Measurements from ENCODE around the gene TLE1.

TLE1 gene

GRCh38 chr9:81550207-81550583 is 139.2 kb downstream of the TLE1 start:
- DNase-seq = no peak

DNA sequence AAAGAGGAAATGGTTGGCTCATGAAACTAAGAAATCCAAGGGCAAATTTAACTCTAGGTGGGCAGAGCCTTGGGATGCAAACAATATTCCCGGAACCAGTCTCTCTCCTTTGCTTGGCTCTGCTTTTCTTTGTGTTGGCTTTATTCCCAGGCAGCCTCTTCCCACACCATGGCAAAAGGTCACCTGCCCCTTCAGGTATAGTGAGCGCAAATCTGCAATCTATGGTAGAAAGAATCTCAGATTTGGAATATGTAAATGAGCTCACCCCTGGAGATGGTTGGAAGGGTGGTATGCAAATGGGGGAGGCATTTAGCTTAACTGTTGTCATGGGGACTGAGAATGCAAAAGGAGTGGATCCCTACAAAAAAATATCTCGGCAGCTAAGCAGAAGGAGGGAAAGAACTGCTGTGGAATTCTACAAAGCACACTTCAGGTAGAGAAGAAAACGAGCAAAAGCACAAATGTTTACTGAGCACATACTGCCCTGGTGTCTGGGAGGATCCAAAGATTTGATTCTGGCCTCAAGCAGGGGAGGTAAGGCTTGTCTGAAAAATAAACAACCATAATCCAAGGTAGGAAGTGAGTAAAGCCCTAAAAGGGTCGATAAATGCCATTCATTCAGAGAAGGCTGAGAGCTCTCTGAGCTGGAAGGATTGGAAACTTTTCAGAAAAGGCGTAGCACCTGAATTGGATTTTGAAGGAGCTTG is 139.7 kb downstream of the TLE1 start:
- no peak for DNase-seq

DNA sequence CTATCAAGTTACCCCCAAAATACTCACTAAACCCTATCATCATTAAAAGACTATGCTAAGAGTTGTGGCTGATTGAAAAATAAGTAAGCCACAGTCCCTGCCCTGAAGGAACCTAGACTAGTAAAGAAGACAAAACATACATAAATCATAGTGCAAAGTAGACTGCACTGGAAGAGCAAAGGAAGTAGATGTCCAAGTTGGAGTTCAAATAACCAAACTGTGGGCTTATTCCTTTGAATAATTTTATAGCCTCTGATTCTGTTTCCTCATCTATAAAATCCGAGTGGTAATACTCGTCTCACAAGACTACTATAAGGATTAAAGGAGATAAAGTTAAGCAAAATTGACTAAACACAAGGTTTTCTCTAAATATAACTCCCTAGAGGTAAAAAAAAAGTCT is 140.4 kb downstream of the TLE1 start:
- DNase-seq = no peak

GRCh38 chr9:81546489-81546888 is 142.9 kb downstream of the TLE1 start:
- no peak for DNase-seq

DNA sequence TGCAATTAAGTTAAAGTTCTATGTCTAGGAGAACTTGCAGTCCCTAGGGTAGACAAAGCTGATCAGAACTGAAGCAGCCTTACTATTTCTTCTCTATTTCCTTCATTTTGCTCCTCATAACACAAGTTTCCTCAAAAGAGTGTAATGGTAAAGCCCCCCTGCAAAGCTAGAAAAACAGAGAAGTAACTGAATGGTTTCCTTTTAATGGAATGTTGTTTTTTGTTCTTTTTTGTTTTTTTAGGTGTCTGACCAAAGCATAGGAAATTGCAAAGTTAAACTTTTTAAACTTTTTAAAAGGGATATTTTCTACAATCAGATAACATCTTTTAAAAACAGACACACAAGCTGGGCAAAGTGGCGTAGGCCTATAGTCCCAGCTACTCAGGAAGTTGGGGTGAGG is 145.7 kb downstream of the TLE1 start:
- DNase-seq = no peak

DNA sequence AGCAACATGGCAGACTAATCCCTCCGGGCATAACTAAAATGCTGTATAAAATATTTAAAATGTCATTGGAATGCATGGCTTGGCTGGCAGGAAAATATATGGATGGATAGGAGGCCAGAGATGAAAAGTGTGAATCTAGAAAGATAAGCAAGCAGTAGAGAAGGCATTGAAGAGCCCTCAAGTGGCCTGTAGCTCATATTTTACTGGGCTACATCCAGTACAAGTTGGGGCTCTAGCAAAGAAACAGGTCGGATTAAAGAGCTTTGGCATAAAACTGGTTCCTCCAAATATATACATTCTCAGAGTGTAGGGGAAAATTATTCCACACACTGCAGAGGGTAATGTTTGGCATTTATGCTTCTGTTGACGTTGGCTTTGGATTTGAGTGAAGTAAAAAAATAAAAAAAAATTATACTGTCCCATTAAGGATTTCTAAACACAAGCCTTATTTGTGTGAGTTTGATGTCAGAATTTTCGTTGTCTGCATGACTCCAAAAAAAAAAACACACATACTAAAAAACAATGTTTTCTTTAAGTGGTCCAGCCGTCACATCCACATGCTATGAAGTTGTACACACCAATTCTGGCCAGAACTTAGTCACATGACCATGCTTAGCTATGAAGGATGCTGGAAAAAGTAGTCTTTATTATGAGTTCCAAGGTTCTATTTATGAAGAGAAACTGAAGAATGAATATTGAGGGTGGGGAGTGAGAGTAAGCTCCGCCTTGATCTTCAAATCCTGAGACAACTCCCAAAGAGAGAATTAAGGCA is 147.0 kb downstream of the TLE1 start:
- no peak for DNase-seq

GRCh38 chr9:81540142-81540710 is 149.1 kb downstream of the TLE1 start:
- DNase-seq = no peak

DNA sequence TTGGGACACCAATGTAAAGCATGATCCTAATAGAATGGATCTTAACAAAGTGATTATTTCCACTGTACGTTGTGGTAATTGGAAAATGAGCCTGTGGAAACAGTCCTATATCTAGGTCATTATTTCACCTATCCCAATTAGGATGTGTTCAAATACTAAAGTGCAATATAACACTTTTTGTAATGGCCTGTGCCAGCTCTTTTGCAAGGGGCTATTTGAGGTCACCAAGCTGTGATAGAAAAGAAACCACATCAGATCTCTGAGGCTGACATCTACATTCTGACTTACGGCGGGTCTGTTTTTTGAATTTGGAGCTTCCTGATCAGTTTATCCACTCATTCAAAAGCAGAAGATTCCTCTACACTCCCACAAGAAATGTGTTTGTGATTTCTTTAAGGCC is 150.0 kb downstream of the TLE1 start:
- no peak for DNase-seq

DNA sequence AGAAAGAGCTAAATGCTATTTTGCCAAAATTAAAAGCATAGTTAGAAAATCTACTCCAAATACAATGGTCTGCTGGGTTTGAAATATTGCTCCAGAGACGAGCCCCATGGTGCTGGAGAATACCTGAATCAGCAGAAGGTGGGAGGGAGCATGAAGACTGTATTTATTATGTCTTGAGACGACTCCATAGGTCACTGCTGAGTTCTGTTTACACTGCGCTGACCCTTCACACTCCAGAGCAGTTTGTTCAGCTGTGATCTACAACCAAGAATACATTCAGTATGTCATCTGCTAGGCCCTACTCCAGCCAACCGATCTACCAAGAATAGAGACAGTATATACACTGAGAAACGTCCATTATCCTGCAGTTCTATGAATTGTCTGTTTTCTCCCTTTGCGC is 150.5 kb downstream of the TLE1 start:
- DNase-seq = no peak

GRCh38 chr9:81537964-81538363 is 151.4 kb downstream of the TLE1 start:
- DNase-seq = no peak

- no peak for DNase-seq
These were observed 152.9 kb downstream of the TLE1 start for GRCh38 chr9:81536242-81537025.

DNA sequence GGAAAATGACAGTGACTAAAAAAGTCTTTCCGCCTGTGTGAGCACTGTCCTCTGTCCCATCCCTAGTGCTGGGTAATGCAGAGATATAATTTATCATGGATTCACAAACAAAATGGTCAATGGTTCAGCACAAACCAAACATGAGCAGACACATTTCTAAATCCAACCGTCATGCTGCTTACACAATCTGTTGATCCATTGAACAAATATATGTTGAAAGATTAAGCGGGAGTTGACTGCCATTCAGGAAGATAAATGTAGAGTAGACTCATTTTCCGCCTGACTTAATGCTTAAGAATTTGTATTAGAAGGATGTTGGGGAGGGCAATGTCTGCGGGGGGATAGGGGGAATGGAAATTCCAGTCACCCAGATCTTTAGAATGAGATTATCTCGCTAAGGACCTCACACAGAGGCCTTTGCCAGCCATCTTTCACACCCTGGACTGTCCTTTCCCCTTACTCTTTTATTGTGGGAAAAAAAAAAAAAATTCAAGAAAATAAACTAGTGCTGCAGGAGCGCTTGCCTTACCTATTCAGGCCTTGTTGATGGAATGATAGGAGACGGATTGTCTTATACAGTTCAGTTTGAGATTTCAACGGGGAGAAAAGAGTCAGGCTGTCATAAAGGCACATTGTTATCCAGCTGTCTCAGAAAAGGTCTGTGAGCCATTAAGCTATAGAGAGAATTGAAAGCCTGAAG is 153.7 kb downstream of the TLE1 start:
- no peak for DNase-seq

DNA sequence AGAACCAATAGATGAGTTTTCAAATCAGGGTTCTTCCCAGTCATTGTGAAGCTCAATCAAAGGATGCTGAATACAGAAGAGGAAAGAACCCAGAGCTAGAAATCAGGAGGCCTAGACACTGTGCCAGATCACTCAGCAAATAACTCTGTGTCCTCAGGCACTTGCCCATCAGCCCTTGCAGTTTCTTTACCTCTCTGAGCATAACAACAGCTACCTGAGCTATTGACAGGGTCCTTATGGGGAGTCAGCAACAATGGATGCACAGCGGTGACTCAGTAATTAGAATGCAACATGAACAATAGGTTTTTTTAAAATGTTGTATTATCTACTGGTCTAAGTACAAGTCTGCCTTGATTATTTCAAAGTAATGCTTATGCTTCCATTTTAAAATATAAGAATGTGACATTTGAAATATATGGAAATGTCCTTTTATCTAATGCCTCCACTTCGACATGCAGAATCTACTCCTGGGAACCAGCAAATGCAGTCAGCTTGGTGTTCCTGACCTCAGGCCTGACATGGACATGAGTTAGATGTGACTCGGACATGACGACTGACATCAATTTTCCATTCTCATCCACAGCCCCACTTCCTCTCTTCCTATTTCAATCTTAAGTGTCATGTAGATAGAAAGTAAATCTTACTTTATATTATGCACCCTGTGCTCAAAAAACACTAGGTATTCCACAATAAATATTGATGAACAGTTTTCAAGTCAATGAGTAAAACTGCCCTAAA is 155.0 kb downstream of the TLE1 start:
- DNase-seq = no peak
